Bronchial epithelial cell (primary cell): ENCODE results near the gene ASRGL1. TPM values are rescaled to one million over a fixed set of nuclear protein-coding genes. Genes with fewer than 3 reads are reported as not detected.
"Not testable (repeated sequence)": the region's sequence is repeated elsewhere in the genome, so short reads cannot be mapped to it uniquely, and the experiment has no call there.

Experiments used
- DNase-seq: peaks from one replicate; pipeline ENCODE4 v3.0.0-alpha.2; 2010; ENCODE audit warnings: low read depth
- FAIRE-seq: peaks from 2 replicates; lab custom pipeline; 2011; peaks lifted over from hg19 to GRCh38; lab: Jason Lieb, UNC
- H3K27me3 ChIP-seq: 2 replicates; pipeline ENCODE4 v1.5.1; 2011; ENCODE audit warnings: low read length; ENCODE audit not compliant: control insufficient read depth, insufficient read depth
- H3K36me3 ChIP-seq: 2 replicates; pipeline ENCODE4 v1.5.1; 2011; ENCODE audit warnings: low read length; ENCODE audit not compliant: control insufficient read depth, insufficient read depth
- H3K4me3 ChIP-seq: 2 replicates; pipeline ENCODE4 v1.5.1; 2011; ENCODE audit warnings: mild to moderate bottlenecking, low read depth, low read length, control low read depth
- CTCF ChIP-seq: IDR thresholded peaks from 2 replicates; pipeline ENCODE4 v1.5.1; 2011; ENCODE audit warnings: mild to moderate bottlenecking, moderate library complexity, low read length, control low read depth, inconsistent platforms; ENCODE audit not compliant: insufficient read depth, severe bottlenecking
- total RNA-seq: library from RNA; depleted of rRNA; stranded (reverse); fragments of >200 nt; gene quantifications from 2 replicates; pipeline ENCODE4 v1.2.1, GENCODE V29; 2014

Gene ASRGL1
- total RNA-seq, 1 donor from 2014 or later: 0.53 TPM

GRCh38 chr11:62370743-62371440 is 33.6 kb downstream of the ASRGL1 start:
- no peak for FAIRE-seq
- no peak for TF ChIP-seq CTCF
- H3K27me3 ChIP-seq: no peaks in the 10 kb centered on the region
- H3K36me3 ChIP-seq: no peaks in the 10 kb centered on the region
- no peak for DNase-seq
- H3K4me3 ChIP-seq: no peak overlapping the region

- Histone ChIP-seq H3K27me3 (no peaks in the 10 kb centered on the region), H3K36me3 (no peaks in the 10 kb centered on the region), H3K4me3 (no peak overlapping the region)
- FAIRE-seq: no peak
- TF ChIP-seq CTCF: no peak
- DNase-seq: no peak
These were observed 35.6 kb downstream of the ASRGL1 start for GRCh38 chr11:62372871-62373270.

GRCh38 chr11:62373464-62374119 is 36.3 kb downstream of the ASRGL1 start:
- no peak for DNase-seq
- Histone ChIP-seq H3K4me3 (no peak overlapping the region), H3K27me3 (no peaks in the 10 kb centered on the region), H3K36me3 (no peaks in the 10 kb centered on the region)
- FAIRE-seq: no peak
- TF ChIP-seq CTCF: no peak

GRCh38 chr11:62374801-62375200 is 37.6 kb downstream of the ASRGL1 start:
- DNase-seq: no peak
- TF ChIP-seq CTCF: no peak
- Histone ChIP-seq H3K4me3 (no peak overlapping the region), H3K27me3 (no peaks in the 10 kb centered on the region), H3K36me3 (no peaks in the 10 kb centered on the region)
- FAIRE-seq: no peak

- peak; percentile 50 for DNase-seq
- H3K27me3 ChIP-seq, FAIRE-seq, H3K4me3 ChIP-seq, H3K36me3 ChIP-seq: not testable (repeated sequence)
- TF ChIP-seq CTCF: peak; percentile 15
These were observed 41.3 kb downstream of the ASRGL1 start for GRCh38 chr11:62378459-62379063.

GRCh38 chr11:62379586-62379985 is 42.3 kb downstream of the ASRGL1 start:
- not testable (repeated sequence) for DNase-seq, H3K36me3 ChIP-seq, H3K4me3 ChIP-seq, H3K27me3 ChIP-seq, FAIRE-seq
